K562 (cell line): ENCODE results near the gene STEAP2. TPM values are rescaled to one million over a fixed set of nuclear protein-coding genes. Genes with fewer than 3 reads are reported as not detected.

Source experiments
- ATAC-seq: fragments of 200-7000 bp; cut with Tn5 transposase; 3 replicates; pipeline ENCODE4 v1.9.1; 2020; ENCODE audit warnings: moderate library complexity
- BruUV-seq: library from RNA; stranded (reverse); fragments of 400-500 nt; replicated peaks from 2 replicates; lab custom pipeline; 2021; lab: Mats Ljungman, UMichigan
- CTCF ChIA-PET: fragments of 300-600 bp; formaldehyde crosslinking; extraction: SDS; loops from one replicate; lab custom pipeline; 2021; ENCODE audit warnings: low intra/inter-chr PET ratio; lab: Yijun Ruan, JAX
- POLR2A ChIA-PET: fragments of 300-600, 350-650 bp; sonication (Branson Sonifier 250); formaldehyde crosslinking; extraction: SDS; loops from one replicate; lab custom pipeline; 2021; ENCODE audit warnings: antibody characterized with exemption, inconsistent platforms; lab: Yijun Ruan, JAX
- DNase-seq, 4 experiments: peaks; one replicate each; pipeline versions ENCODE4 v3.0.0 to v3.0.0-alpha.2; 2011 to 2018; ENCODE audit warnings: low spot score in 3 of 4, mixed read lengths in 3 of 4; ENCODE audit errors: extremely low read depth in 1 of 4
- FAIRE-seq: peaks from 2 replicates; lab custom pipeline; 2011; peaks lifted over from hg19 to GRCh38; lab: Jason Lieb, UNC
- H2AFZ ChIP-seq: 2 replicates; pipeline ENCODE4 v1.6.0; 2011; ENCODE audit warnings: low read depth, low read length, control low read depth, inconsistent platforms
- H3K27ac ChIP-seq: fragments of 200-600 bp; 3 replicates; pipeline ENCODE4 v1.8.0; 2011; ENCODE audit warnings: low read depth, mild to moderate bottlenecking, control low read depth, inconsistent platforms, low read length, moderate library complexity, mixed read lengths; ENCODE audit errors: extremely low read depth
- H3K27me3 ChIP-seq, 2 experiments: fragments of 300-600 bp in 1 of 2; 2 replicates in 1 of 2; 3 replicates in 1 of 2; pipeline versions ENCODE4 v1.6.0 to v1.8.0; 2011; ENCODE audit warnings: inconsistent platforms in 2 of 2, low read length in 2 of 2, mild to moderate bottlenecking in 1 of 2, mixed read lengths in 1 of 2, moderate library complexity in 1 of 2; ENCODE audit not compliant: control insufficient read depth in 2 of 2, insufficient read depth in 2 of 2
- H3K36me3 ChIP-seq: fragments of 300-600 bp; 3 replicates; pipeline ENCODE4 v1.8.0; 2011; ENCODE audit warnings: mild to moderate bottlenecking, low read length, inconsistent platforms; ENCODE audit not compliant: control insufficient read depth, insufficient read depth
- H3K4me1 ChIP-seq, 2 experiments: fragments of 200-600 bp in 1 of 2; replicated peaks in 1 of 2; 2 replicates in 1 of 2; 3 replicates in 1 of 2; pipeline versions ENCODE4 v1.5.1 to v1.8.0; 2011; ENCODE audit warnings: inconsistent platforms in 2 of 2, low read length in 2 of 2, mild to moderate bottlenecking in 1 of 2, mixed read lengths in 1 of 2, moderate library complexity in 1 of 2; ENCODE audit not compliant: control insufficient read depth in 2 of 2, insufficient read depth in 2 of 2
- H3K4me2 ChIP-seq: 2 replicates; pipeline ENCODE4 v1.6.1; 2011; ENCODE audit warnings: low read length, control low read depth, inconsistent platforms, mixed read lengths; ENCODE audit not compliant: insufficient read depth
- H3K4me3 ChIP-seq: fragments of 200-600 bp; sonication (generic), shearing (Covaris generic); 2 replicates; pipeline ENCODE4 v1.5.1; 2016; ENCODE audit warnings: control low read depth, inconsistent platforms
- H3K79me2 ChIP-seq: fragments of 200-600 bp; 3 replicates; pipeline ENCODE4 v1.8.0; 2011; ENCODE audit warnings: low read length, inconsistent platforms; ENCODE audit not compliant: control insufficient read depth, insufficient read depth
- H3K9ac ChIP-seq, 2 experiments: 2 replicates each; pipeline versions ENCODE4 v1.6.0 to v1.6.1; 2011; ENCODE audit warnings: low read depth in 2 of 2, low read length in 2 of 2, control low read depth in 1 of 2, inconsistent platforms in 1 of 2, mild to moderate bottlenecking in 1 of 2, mixed read lengths in 1 of 2; ENCODE audit not compliant: insufficient read depth in 1 of 2
- H3K9me1 ChIP-seq: one replicate; pipeline ENCODE4 v1.6.0; 2011; ENCODE audit warnings: inconsistent platforms, mild to moderate bottlenecking, low read length, moderate library complexity; ENCODE audit not compliant: control insufficient read depth, insufficient read depth
- H3K9me3 ChIP-seq: replicated peaks from 2 replicates; pipeline ENCODE4 v1.5.1; 2011; ENCODE audit warnings: low read depth, low read length, inconsistent platforms; ENCODE audit not compliant: control insufficient read depth, insufficient read depth
- H4K20me1 ChIP-seq: replicated peaks from 2 replicates; pipeline ENCODE4 v1.6.1; 2011; ENCODE audit warnings: low read length, inconsistent platforms, mixed read lengths; ENCODE audit not compliant: control insufficient read depth, insufficient read depth
- CBX2 ChIP-seq: fragments of 200-600 bp; sonication (generic); IDR thresholded peaks from one replicate; pipeline ENCODE4 v1.6.1; 2012; ENCODE audit warnings: mild to moderate bottlenecking, low read length, inconsistent platforms; ENCODE audit not compliant: insufficient read depth, poor library complexity, severe bottlenecking
- FOSL1 ChIP-seq: fragments of 200-800 bp; sonication (Bioruptor generic); conservative IDR thresholded peaks from 2 replicates; pipeline ENCODE4 v1.6.1; 2016; ENCODE audit warnings: missing genetic modification characterization, missing compliant biosample characterization
- FOXJ3 ChIP-seq: sonication (generic); formaldehyde crosslinking; IDR thresholded peaks from 2 replicates; pipeline ENCODE4 v1.4.0; 2020; ENCODE audit warnings: mild to moderate bottlenecking, missing genetic modification reagents
- MYC ChIP-seq, 2 experiments: fragments of 250-450 bp in 1 of 2; sonication (Bioruptor Pico) in 1 of 2; IDR thresholded peaks; 2 replicates each; pipeline versions ENCODE4 v1.5.1 to v1.6.1; 2012 to 2021; ENCODE audit warnings: low read depth in 2 of 2, borderline replicate concordance in 1 of 2, improper control_type of control experiment in 1 of 2, low read length in 1 of 2, mild to moderate bottlenecking in 1 of 2, moderate library complexity in 1 of 2
- NEUROD1 ChIP-seq: fragments of 150-350 bp; IDR thresholded peaks from 2 replicates; pipeline ENCODE4 v1.6.1; 2014; ENCODE audit warnings: borderline replicate concordance, low read length, low read depth; ENCODE audit not compliant: partially characterized antibody
- NR1H2 ChIP-seq: sonication (generic); formaldehyde crosslinking; IDR thresholded peaks from 2 replicates; pipeline ENCODE4 v1.4.0; 2020; ENCODE audit warnings: mild to moderate bottlenecking, missing genetic modification reagents
- SRF ChIP-seq, 2 experiments: fragments of 250-450, 450-650 bp in 1 of 2; sonication (Bioruptor Pico) in 1 of 2; sonication (generic) in 1 of 2; formaldehyde crosslinking; IDR thresholded peaks; 2 replicates each; pipeline versions ENCODE4 v1.5.0 to v1.5.1; 2020 to 2022; ENCODE audit warnings: mild to moderate bottlenecking in 1 of 2, missing genetic modification reagents in 1 of 2
- WGBS: fragments of 100-300 bp; shearing (Covaris generic); methylation state at CpG from one replicate; pipeline ENCODE4 v1.1.6; 2016; ENCODE audit warnings: low coverage, mixed read lengths; ENCODE audit not compliant: insufficient coverage; ENCODE audit errors: missing lambda C conversion rate; 5-methylcytosine and 5-hydroxymethylcytosine counted together
- in situ Hi-C: fragments of 300-500 bp; cut with MboI; formaldehyde crosslinking; loops from 4 replicates; pipeline ENCODE4 v1.15.0; 2018; ENCODE audit warnings: inconsistent platforms, mixed read lengths
- intact Hi-C: fragments of 100-400 bp; cut with micrococcal nuclease; formaldehyde crosslinking; loops from 2 replicates; pipeline ENCODE4 v1.14.2; 2022
- polyA plus RNA-seq, 8 experiments: library from polyadenylated mRNA; depleted of rRNA in 4 of 8; stranded (reverse) in 5 of 8; unstranded in 3 of 8; fragments of >200 nt; fragmentation: Nextera tagmentation in 2 of 8; fragmentation: Illumina TruSeq in 1 of 8; extraction: Ambion mirVana in 2 of 8; extraction: Trizol in 1 of 8; gene quantifications; 2 replicates each; pipeline versions ENCODE4 v1.2.1 to v1.2.3, GENCODE V29; 2011 to 2014; ENCODE audit warnings: inconsistent platforms in 1 of 8, missing spikeins in 1 of 8
- total RNA-seq, 7 experiments: library from RNA; depleted of rRNA in 6 of 7; stranded (reverse); fragments of >200 nt in 6 of 7; fragmentation: Illumina TruSeq in 2 of 7; extraction: Trizol in 2 of 7; gene quantifications; 2 replicates each; pipeline versions ENCODE4 v1.2.1 to v1.2.3, GENCODE V29; 2011 to 2021; ENCODE audit warnings: low replicate concordance in 1 of 7
- TF ChIP-seq, protein P1 (sequence below): fragments of 450-650 bp; IDR thresholded peaks from 2 replicates; pipeline ENCODE4 v1.6.1; 2016; ENCODE audit warnings: low read depth
- TF ChIP-seq, protein P2 (sequence below): sonication (generic); formaldehyde crosslinking; IDR thresholded peaks from 2 replicates; pipeline ENCODE4 v1.8.0; 2022; ENCODE audit warnings: mild to moderate bottlenecking, missing genetic modification reagents

STEAP2 gene
- total and polyA plus RNA-seq, 9 of the 15 experiments (the other 6 are each of a cell fraction or from before 2014, with no cell fraction given) = 0.02 to 0.03 TPM; not detected in 7

DNA sequence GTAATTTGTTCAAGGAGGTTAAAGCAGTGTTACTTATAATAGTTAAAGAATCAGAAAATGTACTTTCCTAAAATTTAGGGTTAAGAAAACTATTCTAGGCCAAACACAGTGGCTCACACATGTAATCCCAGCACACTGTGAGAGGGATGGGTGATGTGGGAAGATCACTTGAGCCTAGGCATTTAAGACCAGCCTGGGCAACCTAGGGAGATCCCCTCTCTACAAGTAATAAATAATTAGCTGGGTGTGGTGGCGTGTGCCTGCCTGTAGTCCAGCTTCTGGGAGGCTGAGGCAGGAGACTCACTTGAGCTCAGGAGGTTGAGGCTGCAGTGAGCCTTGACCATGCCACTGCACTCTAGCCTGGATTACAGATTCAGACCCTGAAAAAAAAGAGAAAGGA, 3.6 kb upstream of the STEAP2 start:
- intact Hi-C loops = no loop called here
- FAIRE-seq (no peak), DNase-seq (no peak), ATAC-seq (no peak)
- Histone ChIP-seq H4K20me1 (no peaks in the 10 kb centered on the region), H3K4me1 (peaks cover 0 to 10% of the 10 kb centered on the region in 2 experiments; a peak in 2 of 5 replicates), H3K4me2 (no peak overlapping the region), H2AFZ (no peak overlapping the region), H3K4me3 (no peak overlapping the region), H3K79me2 (no peaks in the 10 kb centered on the region), H3K9ac (no peak overlapping the region), H3K9me1 (no peaks in the 10 kb centered on the region), H3K36me3 (no peaks in the 10 kb centered on the region), H3K9me3 (no peaks in the 10 kb centered on the region), H3K27me3 (peaks cover 15% of the 10 kb centered on the region in 2 experiments; a peak in 4 of 5 replicates), H3K27ac (no peak overlapping the region)
- CTCF ChIA-PET = no interaction called here
- in situ Hi-C loops = no loop called here
- no TSS peak for BruUV-seq
- whole genome bisulfite sequencing = 0% methylated on average over 1 of the region's 1 CpG
- POLR2A ChIA-PET = interaction anchor here (0.9 kb wide), 1 partner anchor 12 kb away, joined by 3 read pairs; no protein-coding TSS in a partner anchor
- no peak for TF ChIP-seq FOXJ3 (CRISPR knock-in tag)
- no peak for TF ChIP-seq NR1H2 (CRISPR knock-in tag)
- TF ChIP-seq NEUROD1 = no peak
- no peak for TF ChIP-seq MYC (IDR thresholded peaks at IDR 0.05; ENCODE audit: low read depth, low read length)
- TF ChIP-seq MYC (CRISPR knock-in tag; IDR thresholded peaks at IDR 0.05; ENCODE audit: borderline replicate concordance, low read depth) = no peak
- TF ChIP-seq FOSL1 (tag) = no peak
- TF ChIP-seq, protein P1, sequence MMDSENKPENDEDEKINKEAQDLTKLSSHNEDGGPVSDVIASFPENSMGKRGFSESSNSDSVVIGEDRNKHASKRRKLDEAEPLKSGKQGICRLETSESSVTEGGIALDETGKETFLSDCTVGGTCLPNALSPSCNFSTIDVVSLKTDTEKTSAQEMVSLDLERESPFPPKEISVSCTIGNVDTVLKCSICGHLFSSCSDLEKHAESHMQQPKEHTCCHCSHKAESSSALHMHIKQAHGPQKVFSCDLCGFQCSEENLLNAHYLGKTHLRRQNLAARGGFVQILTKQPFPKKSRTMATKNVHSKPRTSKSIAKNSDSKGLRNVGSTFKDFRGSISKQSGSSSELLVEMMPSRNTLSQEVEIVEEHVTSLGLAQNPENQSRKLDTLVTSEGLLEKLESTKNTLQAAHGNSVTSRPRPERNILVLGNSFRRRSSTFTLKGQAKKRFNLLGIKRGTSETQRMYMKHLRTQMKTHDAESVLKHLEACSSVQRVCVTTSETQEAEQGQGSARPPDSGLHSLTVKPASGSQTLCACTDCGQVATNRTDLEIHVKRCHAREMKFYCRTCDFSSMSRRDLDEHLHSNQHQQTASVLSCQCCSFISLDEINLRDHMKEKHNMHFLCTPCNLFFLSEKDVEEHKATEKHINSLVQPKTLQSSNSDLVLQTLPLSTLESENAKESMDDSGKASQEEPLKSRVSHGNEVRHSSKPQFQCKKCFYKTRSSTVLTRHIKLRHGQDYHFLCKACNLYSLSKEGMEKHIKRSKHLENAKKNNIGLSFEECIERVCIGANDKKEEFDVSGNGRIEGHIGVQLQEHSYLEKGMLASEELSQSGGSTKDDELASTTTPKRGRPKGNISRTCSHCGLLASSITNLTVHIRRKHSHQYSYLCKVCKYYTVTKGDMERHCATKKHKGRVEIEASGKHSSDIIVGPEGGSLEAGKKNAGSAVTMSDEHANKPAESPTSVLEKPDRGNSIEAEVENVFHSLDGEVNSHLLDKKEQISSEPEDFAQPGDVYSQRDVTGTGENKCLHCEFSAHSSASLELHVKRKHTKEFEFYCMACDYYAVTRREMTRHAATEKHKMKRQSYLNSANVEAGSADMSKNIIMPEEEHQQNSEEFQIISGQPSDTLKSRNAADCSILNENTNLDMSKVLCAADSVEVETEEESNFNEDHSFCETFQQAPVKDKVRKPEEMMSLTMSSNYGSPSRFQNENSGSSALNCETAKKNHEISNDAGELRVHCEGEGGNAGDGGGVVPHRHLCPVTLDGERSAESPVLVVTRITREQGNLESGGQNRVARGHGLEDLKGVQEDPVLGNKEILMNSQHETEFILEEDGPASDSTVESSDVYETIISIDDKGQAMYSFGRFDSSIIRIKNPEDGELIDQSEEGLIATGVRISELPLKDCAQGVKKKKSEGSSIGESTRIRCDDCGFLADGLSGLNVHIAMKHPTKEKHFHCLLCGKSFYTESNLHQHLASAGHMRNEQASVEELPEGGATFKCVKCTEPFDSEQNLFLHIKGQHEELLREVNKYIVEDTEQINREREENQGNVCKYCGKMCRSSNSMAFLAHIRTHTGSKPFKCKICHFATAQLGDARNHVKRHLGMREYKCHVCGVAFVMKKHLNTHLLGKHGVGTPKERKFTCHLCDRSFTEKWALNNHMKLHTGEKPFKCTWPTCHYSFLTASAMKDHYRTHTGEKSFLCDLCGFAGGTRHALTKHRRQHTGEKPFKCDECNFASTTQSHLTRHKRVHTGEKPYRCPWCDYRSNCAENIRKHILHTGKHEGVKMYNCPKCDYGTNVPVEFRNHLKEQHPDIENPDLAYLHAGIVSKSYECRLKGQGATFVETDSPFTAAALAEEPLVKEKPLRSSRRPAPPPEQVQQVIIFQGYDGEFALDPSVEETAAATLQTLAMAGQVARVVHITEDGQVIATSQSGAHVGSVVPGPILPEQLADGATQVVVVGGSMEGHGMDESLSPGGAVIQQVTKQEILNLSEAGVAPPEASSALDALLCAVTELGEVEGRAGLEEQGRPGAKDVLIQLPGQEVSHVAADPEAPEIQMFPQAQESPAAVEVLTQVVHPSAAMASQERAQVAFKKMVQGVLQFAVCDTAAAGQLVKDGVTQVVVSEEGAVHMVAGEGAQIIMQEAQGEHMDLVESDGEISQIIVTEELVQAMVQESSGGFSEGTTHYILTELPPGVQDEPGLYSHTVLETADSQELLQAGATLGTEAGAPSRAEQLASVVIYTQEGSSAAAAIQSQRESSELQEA = no peak
- no peak for TF ChIP-seq SRF (CRISPR knock-in tag; IDR thresholded peaks at IDR 0.05)
- TF ChIP-seq, protein P2, sequence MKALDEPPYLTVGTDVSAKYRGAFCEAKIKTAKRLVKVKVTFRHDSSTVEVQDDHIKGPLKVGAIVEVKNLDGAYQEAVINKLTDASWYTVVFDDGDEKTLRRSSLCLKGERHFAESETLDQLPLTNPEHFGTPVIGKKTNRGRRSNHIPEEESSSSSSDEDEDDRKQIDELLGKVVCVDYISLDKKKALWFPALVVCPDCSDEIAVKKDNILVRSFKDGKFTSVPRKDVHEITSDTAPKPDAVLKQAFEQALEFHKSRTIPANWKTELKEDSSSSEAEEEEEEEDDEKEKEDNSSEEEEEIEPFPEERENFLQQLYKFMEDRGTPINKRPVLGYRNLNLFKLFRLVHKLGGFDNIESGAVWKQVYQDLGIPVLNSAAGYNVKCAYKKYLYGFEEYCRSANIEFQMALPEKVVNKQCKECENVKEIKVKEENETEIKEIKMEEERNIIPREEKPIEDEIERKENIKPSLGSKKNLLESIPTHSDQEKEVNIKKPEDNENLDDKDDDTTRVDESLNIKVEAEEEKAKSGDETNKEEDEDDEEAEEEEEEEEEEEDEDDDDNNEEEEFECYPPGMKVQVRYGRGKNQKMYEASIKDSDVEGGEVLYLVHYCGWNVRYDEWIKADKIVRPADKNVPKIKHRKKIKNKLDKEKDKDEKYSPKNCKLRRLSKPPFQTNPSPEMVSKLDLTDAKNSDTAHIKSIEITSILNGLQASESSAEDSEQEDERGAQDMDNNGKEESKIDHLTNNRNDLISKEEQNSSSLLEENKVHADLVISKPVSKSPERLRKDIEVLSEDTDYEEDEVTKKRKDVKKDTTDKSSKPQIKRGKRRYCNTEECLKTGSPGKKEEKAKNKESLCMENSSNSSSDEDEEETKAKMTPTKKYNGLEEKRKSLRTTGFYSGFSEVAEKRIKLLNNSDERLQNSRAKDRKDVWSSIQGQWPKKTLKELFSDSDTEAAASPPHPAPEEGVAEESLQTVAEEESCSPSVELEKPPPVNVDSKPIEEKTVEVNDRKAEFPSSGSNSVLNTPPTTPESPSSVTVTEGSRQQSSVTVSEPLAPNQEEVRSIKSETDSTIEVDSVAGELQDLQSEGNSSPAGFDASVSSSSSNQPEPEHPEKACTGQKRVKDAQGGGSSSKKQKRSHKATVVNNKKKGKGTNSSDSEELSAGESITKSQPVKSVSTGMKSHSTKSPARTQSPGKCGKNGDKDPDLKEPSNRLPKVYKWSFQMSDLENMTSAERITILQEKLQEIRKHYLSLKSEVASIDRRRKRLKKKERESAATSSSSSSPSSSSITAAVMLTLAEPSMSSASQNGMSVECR (CRISPR knock-in tag) = no peak
- no peak for TF ChIP-seq CBX2
